ENCODE measurements around the gene LEKR1. TPM values are rescaled to one million over a fixed set of nuclear protein-coding genes. Genes with fewer than 3 reads are reported as not detected.
"Not testable (repeated sequence)": the region's sequence is repeated elsewhere in the genome, so short reads cannot be mapped to it uniquely, and the experiment has no call there.

LEKR1 gene
- total RNA-seq, 1 donor from 2014 or later, result 0.52 TPM

DNA sequence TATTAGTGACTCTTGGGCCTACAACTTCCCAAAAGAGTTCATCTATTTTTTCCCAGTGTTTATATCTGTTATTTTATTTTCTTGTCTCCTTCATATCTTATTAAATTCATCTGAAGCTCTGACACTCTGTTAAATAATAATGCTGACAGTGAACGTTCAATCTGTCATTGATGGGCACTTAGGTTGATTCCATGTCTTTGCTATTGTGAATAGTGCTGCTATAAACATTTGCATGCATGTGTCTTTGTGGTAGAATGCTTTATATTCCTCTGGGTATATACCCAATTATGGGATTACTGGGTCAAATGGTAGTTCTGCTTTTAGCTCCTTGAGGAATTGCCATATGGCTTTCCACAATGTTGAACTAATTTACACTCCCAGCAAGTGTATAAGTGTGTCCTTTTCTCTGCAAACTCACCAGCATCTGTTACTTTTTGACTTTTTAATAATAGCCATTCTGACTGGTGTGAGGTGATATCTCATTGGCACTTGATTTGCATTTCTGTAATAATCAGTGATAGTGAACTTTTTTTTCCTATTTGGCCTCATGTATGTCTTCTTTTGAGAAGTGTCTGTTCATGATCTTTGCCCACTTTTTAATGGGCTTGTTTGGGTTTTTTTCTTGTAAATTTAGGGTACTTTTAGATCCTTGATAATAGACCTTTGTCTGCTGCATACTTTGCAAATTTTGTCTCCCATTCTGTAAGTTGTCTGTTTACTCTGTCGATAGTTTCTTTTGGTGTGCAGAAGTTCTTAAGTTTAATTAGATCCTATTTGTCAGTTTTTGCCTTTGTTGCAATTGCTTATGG is 122.5 kb downstream of the LEKR1 start:
- H3K27me3 Mint-ChIP-seq (ENCODE audit: low read depth), result peaks cover 44% of the 10 kb centered on the region
- no peak overlapping the region for H3K4me3 Mint-ChIP-seq (ENCODE audit: low read depth)
- intact Hi-C loops (cut with micrococcal nuclease), result no loop called here
- DNase-seq (ENCODE audit: low spot score), result no peak
- H3K27ac Mint-ChIP-seq, result no peak overlapping the region
- H3K9me3 Mint-ChIP-seq, result no peaks in the 10 kb centered on the region
- no peaks in the 10 kb centered on the region for H3K36me3 Mint-ChIP-seq (ENCODE audit: low read depth)
- peaks cover 2% of the 10 kb centered on the region for H3K4me1 Mint-ChIP-seq (ENCODE audit: low read depth)

DNA sequence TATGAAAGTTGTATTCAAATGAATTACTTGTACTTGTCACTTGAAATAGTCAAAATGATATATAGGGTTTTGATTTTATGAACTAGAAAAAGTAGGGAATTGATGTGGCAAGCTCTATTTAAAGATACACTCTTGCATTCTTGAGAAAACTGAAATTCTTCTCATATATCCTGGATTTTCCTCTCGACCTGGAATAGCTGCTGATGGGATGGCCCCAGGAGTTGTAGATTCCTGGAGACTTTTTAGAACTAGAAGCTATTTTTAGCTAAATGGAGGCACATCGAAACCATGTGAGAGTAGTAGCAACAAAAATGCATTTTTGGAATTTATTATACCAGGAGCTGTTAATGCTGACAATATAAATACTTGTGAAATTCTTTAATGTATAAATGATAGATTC is 125.9 kb downstream of the LEKR1 start:
- no peak for DNase-seq (ENCODE audit: low spot score)
- H3K36me3 Mint-ChIP-seq (ENCODE audit: low read depth), result no peaks in the 10 kb centered on the region
- no peak overlapping the region for H3K27ac Mint-ChIP-seq
- H3K9me3 Mint-ChIP-seq, result no peaks in the 10 kb centered on the region
- intact Hi-C loops (cut with micrococcal nuclease), result no loop called here
- H3K4me3 Mint-ChIP-seq (ENCODE audit: low read depth), result no peak overlapping the region
- H3K27me3 Mint-ChIP-seq (ENCODE audit: low read depth), result peaks cover 46% of the 10 kb centered on the region
- peaks cover 2% of the 10 kb centered on the region for H3K4me1 Mint-ChIP-seq (ENCODE audit: low read depth)

DNA sequence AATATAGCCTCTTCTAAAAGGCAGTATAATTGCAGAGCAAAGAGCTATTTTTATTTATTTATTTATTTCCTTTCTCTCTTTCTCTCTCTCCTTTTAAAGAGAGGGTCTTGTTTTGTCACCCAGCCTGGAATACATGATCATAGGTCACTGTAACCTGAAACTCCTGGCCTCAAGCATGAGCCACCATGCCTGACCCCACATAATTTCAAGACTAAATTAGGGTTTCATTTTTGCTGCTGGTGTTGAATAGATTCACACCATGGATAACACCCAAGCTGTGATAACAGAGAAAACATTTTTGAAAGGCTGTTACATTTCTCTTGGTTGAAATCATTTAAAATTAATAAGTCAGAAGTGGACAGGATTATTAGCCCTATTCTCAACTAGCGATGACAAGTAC is 131.6 kb downstream of the LEKR1 start:
- intact Hi-C loops (cut with micrococcal nuclease), result no loop called here
- Mint-ChIP-seq H3K36me3 (ENCODE audit: low read depth) (no peaks in the 10 kb centered on the region), H3K4me3 (ENCODE audit: low read depth) (no peak overlapping the region), H3K27ac (no peak overlapping the region), H3K4me1 (ENCODE audit: low read depth) (no peaks in the 10 kb centered on the region), H3K27me3 (ENCODE audit: low read depth) (peaks cover 49% of the 10 kb centered on the region), H3K9me3 (no peaks in the 10 kb centered on the region)
- no peak for DNase-seq (ENCODE audit: low spot score)

DNA sequence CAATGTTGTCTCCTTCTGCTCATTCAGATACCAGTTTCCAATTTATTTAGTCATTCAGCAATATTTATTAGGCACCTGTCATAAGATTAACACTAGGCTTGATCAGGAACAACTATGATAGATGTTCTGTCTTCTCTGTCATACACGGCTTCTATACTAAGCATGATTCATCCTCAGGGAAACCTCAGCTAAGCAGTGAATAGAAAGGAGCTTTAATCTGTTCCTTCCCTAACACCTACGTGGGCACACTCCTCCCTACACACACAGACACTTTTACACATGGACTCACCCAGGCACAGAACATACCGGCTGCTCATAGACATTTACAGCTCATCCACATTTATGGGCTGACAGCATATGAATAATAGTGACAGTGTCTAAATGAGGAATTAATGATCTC is 136.9 kb downstream of the LEKR1 start:
- intact Hi-C loops (cut with micrococcal nuclease), result no loop called here

DNA sequence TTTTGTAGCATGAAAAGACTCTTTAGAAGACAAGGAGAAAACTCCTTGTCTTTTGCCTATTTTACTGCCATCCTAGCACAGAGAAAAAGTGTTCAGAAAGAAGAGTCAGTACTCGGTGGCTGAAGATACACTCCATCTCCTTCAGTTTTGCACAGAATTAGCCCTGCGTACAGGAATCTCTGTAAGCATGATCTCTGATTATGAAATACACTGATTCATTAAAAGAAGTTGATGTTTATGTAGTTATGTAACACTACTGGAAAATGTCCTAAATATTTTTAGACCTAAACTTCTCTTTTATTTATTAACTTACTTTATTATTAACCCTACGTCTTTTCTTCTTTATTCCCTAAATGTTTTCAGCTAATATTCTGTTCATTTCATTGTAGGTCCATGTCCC is 138.4 kb downstream of the LEKR1 start:
- Mint-ChIP-seq H3K4me1 (ENCODE audit: low read depth) (no peaks in the 10 kb centered on the region), H3K36me3 (ENCODE audit: low read depth) (no peaks in the 10 kb centered on the region), H3K27me3 (ENCODE audit: low read depth) (peaks cover 28% of the 10 kb centered on the region), H3K4me3 (ENCODE audit: low read depth) (no peak overlapping the region), H3K9me3 (no peaks in the 10 kb centered on the region), H3K27ac (no peak overlapping the region)
- intact Hi-C loops (cut with micrococcal nuclease), result no loop called here
- DNase-seq (ENCODE audit: low spot score), result no peak

More for the DNA sequence above, 136.9 kb downstream of the LEKR1 start:
- Mint-ChIP-seq H3K4me3 (ENCODE audit: low read depth) (no peak overlapping the region), H3K27ac (no peak overlapping the region), H3K4me1 (ENCODE audit: low read depth) (no peaks in the 10 kb centered on the region), H3K27me3 (ENCODE audit: low read depth) (peaks cover 40% of the 10 kb centered on the region), H3K9me3 (no peaks in the 10 kb centered on the region), H3K36me3 (ENCODE audit: low read depth) (no peaks in the 10 kb centered on the region)
- DNase-seq (ENCODE audit: low spot score), result no peak

DNA sequence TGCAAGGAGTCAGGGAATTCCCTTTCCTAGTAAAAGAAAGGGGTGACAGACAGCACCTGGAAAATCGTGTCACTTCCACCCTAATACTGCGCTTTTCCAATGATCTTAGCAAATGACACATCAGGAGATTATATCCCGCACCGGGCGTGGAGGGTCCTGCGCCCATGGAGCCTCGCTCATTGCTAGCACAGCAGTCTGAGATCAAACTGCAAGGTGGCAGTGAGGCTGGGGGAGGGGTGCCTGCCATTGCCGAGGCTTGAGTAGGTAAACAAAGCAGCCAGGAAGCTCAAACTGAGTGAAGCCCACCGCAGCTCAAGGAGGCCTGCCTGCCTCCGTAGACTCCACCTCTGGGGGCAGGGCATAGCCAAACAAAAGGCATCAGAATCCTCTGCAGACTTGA is 140.2 kb downstream of the LEKR1 start:
- H3K9me3 Mint-ChIP-seq; H3K36me3 Mint-ChIP-seq (ENCODE audit: low read depth); H3K27ac Mint-ChIP-seq; H3K4me3 Mint-ChIP-seq (ENCODE audit: low read depth); intact Hi-C loops (cut with micrococcal nuclease); DNase-seq (ENCODE audit: low spot score); H3K4me1 Mint-ChIP-seq (ENCODE audit: low read depth): not testable (repeated sequence)
- H3K27me3 Mint-ChIP-seq (ENCODE audit: low read depth), result peaks cover 27% of the 10 kb centered on the region

DNA sequence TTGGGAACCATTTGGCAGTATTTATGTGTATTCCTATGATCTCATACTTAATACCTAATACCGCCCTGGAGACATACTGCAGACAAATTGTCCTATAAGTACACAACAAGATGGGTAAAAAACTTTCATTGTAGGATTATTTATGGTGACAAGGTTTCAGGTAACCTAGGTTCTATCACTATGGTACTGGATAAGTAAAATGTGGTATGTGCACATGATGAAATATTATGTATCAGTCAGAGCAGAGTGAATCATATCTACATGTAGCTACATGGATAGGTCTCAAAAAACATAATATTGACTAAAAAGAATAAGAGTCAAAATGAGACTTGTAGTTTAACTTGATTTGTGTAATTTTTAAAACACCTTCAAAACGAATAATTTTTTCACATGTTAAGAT is 147.8 kb downstream of the LEKR1 start:
- intact Hi-C loops (cut with micrococcal nuclease), result loop anchor here (10.0 kb wide), 1 partner anchor 161 kb away; no protein-coding TSS in a partner anchor
- H3K4me3 Mint-ChIP-seq (ENCODE audit: low read depth), result no peak overlapping the region
- H3K27me3 Mint-ChIP-seq (ENCODE audit: low read depth), result peaks cover 23% of the 10 kb centered on the region
- DNase-seq (ENCODE audit: low spot score), result no peak
- H3K4me1 Mint-ChIP-seq (ENCODE audit: low read depth), result peaks cover 5% of the 10 kb centered on the region
- H3K36me3 Mint-ChIP-seq (ENCODE audit: low read depth), result no peaks in the 10 kb centered on the region
- H3K27ac Mint-ChIP-seq, result no peak overlapping the region
- H3K9me3 Mint-ChIP-seq, result no peaks in the 10 kb centered on the region

DNA sequence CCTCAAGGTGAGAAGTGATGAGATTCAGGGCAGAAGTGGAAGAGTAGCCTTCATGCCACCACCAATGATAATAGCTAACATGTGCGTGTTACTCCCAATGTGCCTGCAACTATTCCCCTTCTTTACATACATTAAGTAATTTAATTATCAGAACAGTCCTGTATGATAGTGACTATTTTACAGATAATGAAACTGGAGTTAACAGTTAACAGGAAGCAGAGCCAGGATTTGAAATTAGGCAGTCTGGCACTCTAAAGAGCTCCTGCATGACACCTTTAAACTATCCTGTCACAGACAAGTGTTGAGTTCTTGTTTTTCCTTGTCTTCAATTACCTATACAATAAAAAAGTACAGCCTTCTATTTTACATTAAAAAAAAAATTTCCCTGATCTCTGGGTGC is 148.8 kb downstream of the LEKR1 start:
- DNase-seq (ENCODE audit: low spot score), result no peak
- Mint-ChIP-seq H3K9me3 (no peaks in the 10 kb centered on the region), H3K27me3 (ENCODE audit: low read depth) (peaks cover 26% of the 10 kb centered on the region), H3K4me1 (ENCODE audit: low read depth) (peaks cover 7% of the 10 kb centered on the region), H3K36me3 (ENCODE audit: low read depth) (no peaks in the 10 kb centered on the region), H3K27ac (no peak overlapping the region), H3K4me3 (ENCODE audit: low read depth) (no peak overlapping the region)
- intact Hi-C loops (cut with micrococcal nuclease), result loop anchor here (10.0 kb wide), 1 partner anchor 160 kb away; no protein-coding TSS in a partner anchor

DNA sequence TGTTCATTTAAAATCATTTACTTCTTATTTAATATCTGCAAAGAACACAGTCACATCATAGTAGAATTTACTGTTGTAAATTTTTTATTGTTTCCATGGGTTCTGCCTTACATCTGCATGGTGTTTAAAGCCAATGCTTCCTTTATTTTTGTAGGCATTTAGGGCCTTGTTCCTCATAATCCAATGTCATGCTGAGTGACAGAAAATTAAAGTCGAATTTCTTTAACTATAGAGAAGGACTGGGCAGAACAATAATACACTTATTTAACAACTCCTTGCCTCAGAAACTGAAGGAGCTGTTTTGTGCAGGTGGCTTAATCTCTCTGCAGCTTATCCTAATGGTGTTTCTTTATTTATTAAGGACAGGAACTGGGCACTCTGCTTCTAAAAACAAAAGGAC is 149.6 kb downstream of the LEKR1 start:
- Mint-ChIP-seq H3K9me3 (no peaks in the 10 kb centered on the region), H3K4me1 (ENCODE audit: low read depth) (peaks cover 7% of the 10 kb centered on the region), H3K27ac (no peak overlapping the region), H3K4me3 (ENCODE audit: low read depth) (no peak overlapping the region), H3K36me3 (ENCODE audit: low read depth) (no peaks in the 10 kb centered on the region), H3K27me3 (ENCODE audit: low read depth) (peaks cover 26% of the 10 kb centered on the region)
- intact Hi-C loops (cut with micrococcal nuclease), result loop anchor here (10.0 kb wide), 1 partner anchor 159 kb away; no protein-coding TSS in a partner anchor
- no peak for DNase-seq (ENCODE audit: low spot score)

DNA sequence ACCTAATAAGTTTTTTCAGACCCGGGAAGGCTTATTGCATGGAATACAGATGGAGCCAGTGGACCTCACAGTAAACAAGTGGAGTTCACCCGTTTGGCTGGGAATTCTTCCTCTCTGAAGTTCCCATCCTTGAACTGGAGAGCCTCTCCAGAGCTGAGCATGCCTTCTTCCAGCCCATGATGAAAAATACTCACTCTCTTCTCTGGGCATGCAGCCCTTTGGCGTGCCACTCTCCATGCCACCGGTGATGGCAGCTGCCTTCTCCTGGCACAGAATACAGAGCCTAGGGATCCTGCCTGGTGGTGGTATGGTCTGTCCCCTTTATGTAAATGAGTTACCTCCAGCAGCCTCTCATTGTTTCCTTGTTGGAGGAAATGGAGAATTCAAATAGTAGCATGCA is 150.8 kb downstream of the LEKR1 start:
- no peak overlapping the region for H3K4me3 Mint-ChIP-seq (ENCODE audit: low read depth)
- no peaks in the 10 kb centered on the region for H3K36me3 Mint-ChIP-seq (ENCODE audit: low read depth)
- intact Hi-C loops (cut with micrococcal nuclease), result loop anchor here (10.0 kb wide), 1 partner anchor 158 kb away; no protein-coding TSS in a partner anchor
- peaks cover 7% of the 10 kb centered on the region for H3K4me1 Mint-ChIP-seq (ENCODE audit: low read depth)
- no peak overlapping the region for H3K27ac Mint-ChIP-seq
- H3K9me3 Mint-ChIP-seq, result no peaks in the 10 kb centered on the region
- no peak for DNase-seq (ENCODE audit: low spot score)
- peaks cover 28% of the 10 kb centered on the region for H3K27me3 Mint-ChIP-seq (ENCODE audit: low read depth)

DNA sequence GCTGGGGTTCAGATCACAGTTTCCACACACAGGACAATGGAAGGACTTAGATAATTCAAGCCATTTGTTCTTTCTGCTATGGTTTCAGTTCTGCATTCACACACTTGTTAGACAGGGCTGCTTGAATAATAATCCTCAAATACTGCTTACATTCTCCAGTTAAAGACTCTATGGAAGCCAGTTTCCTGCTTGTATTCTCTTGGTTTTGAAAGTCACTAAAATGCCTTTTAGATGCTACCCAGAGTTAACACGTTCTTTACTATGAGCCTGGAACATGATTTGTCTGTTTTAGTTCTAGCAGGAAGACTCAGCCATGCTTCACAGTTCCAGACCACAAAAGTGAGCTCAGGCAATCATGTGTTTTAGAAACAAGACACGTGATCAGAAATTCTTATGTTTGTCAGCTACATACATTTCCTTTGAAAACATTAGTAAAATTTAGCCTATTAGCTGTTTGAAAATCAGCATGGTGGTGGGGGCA is 152.4 kb downstream of the LEKR1 start:
- H3K4me3 Mint-ChIP-seq (ENCODE audit: low read depth), result no peak overlapping the region
- intact Hi-C loops (cut with micrococcal nuclease), result loop anchor here (10.0 kb wide), 1 partner anchor 156 kb away; no protein-coding TSS in a partner anchor
- H3K27me3 Mint-ChIP-seq (ENCODE audit: low read depth), result peaks cover 27% of the 10 kb centered on the region
- no peak for DNase-seq (ENCODE audit: low spot score)
- no peaks in the 10 kb centered on the region for H3K9me3 Mint-ChIP-seq
- H3K36me3 Mint-ChIP-seq (ENCODE audit: low read depth), result no peaks in the 10 kb centered on the region
- H3K27ac Mint-ChIP-seq, result no peak overlapping the region
- peaks cover 7% of the 10 kb centered on the region for H3K4me1 Mint-ChIP-seq (ENCODE audit: low read depth)

DNA sequence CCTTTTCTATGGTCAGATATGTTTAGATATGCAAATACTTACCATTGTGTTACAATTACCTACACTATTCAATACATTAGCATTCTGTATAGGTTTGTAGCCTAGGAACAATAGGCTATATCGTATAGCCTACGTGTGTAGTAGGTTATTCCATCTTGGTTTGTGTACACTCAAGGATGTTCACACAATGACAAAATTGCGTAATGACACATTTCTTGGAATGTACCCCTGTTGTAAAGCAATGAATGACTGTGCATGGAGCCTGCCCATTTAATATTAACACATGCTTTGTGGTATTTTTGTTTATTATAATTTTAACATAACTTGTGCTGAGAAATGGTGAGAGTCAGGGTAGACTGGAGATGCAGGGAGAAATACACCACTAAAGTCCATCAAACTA is 154.9 kb downstream of the LEKR1 start:
- Mint-ChIP-seq H3K9me3 (no peaks in the 10 kb centered on the region), H3K27me3 (ENCODE audit: low read depth) (peaks cover 20% of the 10 kb centered on the region), H3K27ac (no peak overlapping the region), H3K4me1 (ENCODE audit: low read depth) (peaks cover 7% of the 10 kb centered on the region), H3K36me3 (ENCODE audit: low read depth) (no peaks in the 10 kb centered on the region), H3K4me3 (ENCODE audit: low read depth) (no peak overlapping the region)
- DNase-seq (ENCODE audit: low spot score), result no peak
- intact Hi-C loops (cut with micrococcal nuclease), result no loop called here

DNA sequence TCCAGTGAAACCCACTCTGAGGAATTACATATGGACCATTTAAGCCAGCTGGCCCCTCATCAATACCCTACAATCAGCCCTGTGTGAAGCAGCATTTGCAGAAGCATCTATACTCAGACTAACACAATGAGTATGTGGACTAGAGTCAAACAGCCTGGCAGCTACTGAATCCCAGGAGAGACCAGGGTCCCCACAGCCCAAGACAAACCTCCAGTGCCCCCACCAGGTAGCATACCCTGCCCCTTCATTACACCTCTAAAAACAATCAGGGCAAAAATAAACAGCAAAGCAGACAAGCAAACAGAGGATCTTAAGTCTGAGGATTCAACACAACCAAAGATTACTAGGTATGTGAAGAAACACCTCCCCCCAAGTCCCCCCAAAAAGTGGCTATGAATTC is 157.4 kb downstream of the LEKR1 start:
- H3K4me1 Mint-ChIP-seq (ENCODE audit: low read depth), result peaks cover 5% of the 10 kb centered on the region
- DNase-seq (ENCODE audit: low spot score), result no peak
- no peak overlapping the region for H3K4me3 Mint-ChIP-seq (ENCODE audit: low read depth)
- peaks cover 28% of the 10 kb centered on the region for H3K27me3 Mint-ChIP-seq (ENCODE audit: low read depth)
- H3K27ac Mint-ChIP-seq, result no peak overlapping the region
- no peaks in the 10 kb centered on the region for H3K9me3 Mint-ChIP-seq
- intact Hi-C loops (cut with micrococcal nuclease), result no loop called here
- no peaks in the 10 kb centered on the region for H3K36me3 Mint-ChIP-seq (ENCODE audit: low read depth)

Measured in activated T-helper 2 cell treated with anti-CD3 and anti-CD28 coated beads, Interferon-gamma antibody, Interleukin-2, Interleukin-4, amounts not matched to agents 10 μg/mL and 5 μg/mL and 100 μg/mL, durations not matched to agents 14 hours and 24 hours and 36 hours (primary cell).